Activated CD4-positive, alpha-beta T cell treated with anti-CD3 and anti-CD28 coated beads, Interleukin-2, amount 50 U/mL, for 4 hours (primary cell): ENCODE measurements around the gene ALB.

Experiments used
- DNase-seq, 2 experiments: peaks; one replicate each; pipeline ENCODE4 v3.0.0-alpha.2; 2020

Gene ALB

GRCh38 chr4:73452953-73453700, 49.0 kb downstream of the ALB start:
- DNase-seq: no peak

GRCh38 chr4:73453701-73454005, 49.6 kb downstream of the ALB start:
- DNase-seq: no peak

DNA sequence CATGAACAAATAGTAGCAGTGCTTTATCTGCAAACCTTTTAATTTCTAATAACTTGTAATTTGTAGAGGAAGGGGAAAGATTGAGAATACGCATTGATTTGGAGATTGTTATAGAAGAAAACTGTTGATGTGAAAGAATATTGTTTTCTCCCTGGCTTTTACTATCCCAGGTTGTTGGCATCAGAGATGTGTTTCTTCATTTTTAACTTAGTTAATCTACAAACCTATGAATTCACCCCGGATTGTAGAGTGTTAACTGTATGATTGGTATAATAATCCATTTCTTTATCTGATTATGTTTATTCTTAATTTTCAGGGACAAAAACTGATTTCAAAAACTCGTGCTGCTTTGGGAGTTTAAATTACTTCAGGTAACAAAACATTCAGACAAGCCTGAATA, 50.8 kb downstream of the ALB start:
- no peak for DNase-seq

DNA sequence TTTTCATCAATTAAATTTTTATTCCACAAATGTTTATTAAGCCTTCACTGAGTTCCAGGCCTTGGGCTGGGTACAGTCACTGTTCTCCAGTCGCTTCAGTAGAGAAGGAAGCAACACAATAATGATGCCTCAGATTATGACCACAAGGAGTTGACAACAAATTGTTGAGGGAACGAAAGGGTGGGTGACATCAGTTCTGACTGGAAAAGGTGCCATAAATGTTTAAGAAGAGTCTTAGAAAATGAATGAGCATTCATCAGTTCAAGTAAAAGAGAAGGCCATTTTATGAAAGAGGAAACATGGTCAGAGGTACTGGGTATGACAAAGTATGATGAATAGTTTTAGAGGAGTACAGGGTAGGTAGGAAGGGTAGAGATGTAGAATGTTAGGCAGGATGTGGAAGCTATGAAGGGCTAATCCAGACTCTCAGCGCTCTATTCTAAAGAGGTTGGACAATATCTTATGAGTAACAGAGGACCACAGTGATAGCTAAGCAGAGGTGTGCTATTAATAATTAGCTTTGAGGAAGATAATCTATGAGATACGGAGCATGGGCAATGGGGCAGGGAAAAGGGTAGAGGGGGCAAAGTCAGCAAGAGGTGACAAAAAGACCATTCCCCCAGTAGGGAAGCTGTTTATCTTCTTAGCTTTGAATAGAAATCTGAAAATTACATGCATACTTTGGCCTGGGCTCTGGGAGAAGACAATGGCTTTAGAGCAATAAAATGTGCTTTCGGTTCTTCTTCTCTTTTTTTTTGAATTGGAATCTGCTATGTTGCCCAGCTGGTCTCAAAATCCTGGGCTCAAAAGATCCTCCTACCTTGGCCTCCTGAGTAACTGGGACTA, 52.3 kb downstream of the ALB start:
- DNase-seq: no peak

- DNase-seq: no peak
These were observed 54.3 kb downstream of the ALB start for GRCh38 chr4:73458184-73459047.

GRCh38 chr4:73459048-73459421, 54.9 kb downstream of the ALB start:
- no peak for DNase-seq

- DNase-seq: no peak
These were observed 56.9 kb downstream of the ALB start for GRCh38 chr4:73460913-73461522.

- no peak for DNase-seq
These were observed 64.1 kb downstream of the ALB start for GRCh38 chr4:73468170-73468569.

- no peak for DNase-seq
These were observed 66.6 kb downstream of the ALB start for GRCh38 chr4:73470728-73471127.
